GM18909 (cell line): ENCODE data around the gene KRT7.
"Not testable (repeated sequence)": the region's sequence is repeated elsewhere in the genome, so short reads cannot be mapped to it uniquely, and the experiment has no call there.

ENCODE experiments used
- ATAC-seq: cut with Tn5 transposase; IDR thresholded peaks from one replicate; pipeline ENCODE4 v1.9.1; 2021; ENCODE audit warnings: mild to moderate bottlenecking; ENCODE audit not compliant: unreplicated experiment, poor library complexity

The KRT7 gene

GRCh38 chr12:52290483-52291134, 57.6 kb downstream of the KRT7 start:
- ATAC-seq, result not testable (repeated sequence)

GRCh38 chr12:52291267-52291935, 58.4 kb downstream of the KRT7 start, which contains the start of gene KRT81:
TSS of gene KRT81 (minus strand) at chr12:52291534. CDS start at chr12:52291465, 69 bp downstream.
- ATAC-seq, result no peak

GRCh38 chr12:52293926-52294325, 60.9 kb downstream of the KRT7 start:
- no peak for ATAC-seq

- ATAC-seq, result no peak
Measured at GRCh38 chr12:52294803-52295202, 61.8 kb downstream of the KRT7 start.

GRCh38 chr12:52295663-52296062, 62.6 kb downstream of the KRT7 start:
- no peak for ATAC-seq

GRCh38 chr12:52296572-52297215, 63.7 kb downstream of the KRT7 start:
- ATAC-seq, result no peak
